COLO829 (cell line): ENCODE results near the gene NAGPA.

Experiments
- DNase-seq: peaks from one replicate; pipeline ENCODE4 v3.0.0; 2012; ENCODE audit warnings: low spot score

NAGPA gene

GRCh38 chr16:5027575-5028235 lies 6.0 kb downstream of the NAGPA start:
- DNase-seq, result no peak

GRCh38 chr16:5027086-5027485 lies 6.6 kb downstream of the NAGPA start:
- DNase-seq, result no peak

DNA sequence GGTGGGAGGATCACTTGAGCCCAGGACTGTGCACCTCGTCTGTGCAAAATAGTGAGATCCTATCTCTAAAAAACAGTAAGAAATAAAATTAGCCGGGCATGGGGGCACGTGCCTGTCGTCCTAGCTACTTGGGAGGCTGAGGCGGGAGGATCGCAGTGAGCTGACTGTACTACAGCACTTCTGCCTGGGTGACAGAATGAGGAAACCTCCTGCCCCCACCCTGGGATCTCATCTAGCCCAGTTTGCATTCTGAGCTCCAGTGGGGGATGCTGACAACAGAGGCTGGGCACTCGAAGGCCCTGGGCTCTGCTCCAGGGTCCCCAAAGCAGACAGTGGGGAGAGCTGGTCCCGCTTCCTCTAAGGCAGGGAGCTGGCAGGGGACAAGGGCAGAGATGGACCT lies 7.1 kb downstream of the NAGPA start:
- DNase-seq, result no peak

DNA sequence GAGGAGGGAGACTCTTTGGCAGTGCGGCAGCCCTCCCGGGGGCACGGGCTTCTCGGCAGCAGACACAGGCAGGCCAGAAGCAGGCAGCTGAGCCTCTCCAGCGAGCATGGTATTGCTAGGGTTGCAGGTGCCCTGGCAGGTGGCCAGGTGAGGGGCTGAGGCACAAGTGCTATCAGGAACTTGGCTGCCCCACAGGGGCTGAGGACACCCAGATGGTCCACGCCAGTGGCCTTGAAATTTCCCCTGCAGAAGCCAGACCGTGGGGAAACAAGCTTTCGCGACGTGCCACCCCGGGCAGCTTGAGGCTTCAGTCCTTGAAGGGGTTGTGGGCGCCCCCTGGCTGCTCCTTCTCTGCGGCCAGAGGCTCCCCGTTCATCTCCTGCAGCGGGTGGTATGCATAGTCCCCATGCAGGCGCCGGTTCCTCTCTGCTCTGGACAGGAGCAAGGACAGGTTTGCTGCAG lies 8.5 kb downstream of the NAGPA start:
- no peak for DNase-seq

DNA sequence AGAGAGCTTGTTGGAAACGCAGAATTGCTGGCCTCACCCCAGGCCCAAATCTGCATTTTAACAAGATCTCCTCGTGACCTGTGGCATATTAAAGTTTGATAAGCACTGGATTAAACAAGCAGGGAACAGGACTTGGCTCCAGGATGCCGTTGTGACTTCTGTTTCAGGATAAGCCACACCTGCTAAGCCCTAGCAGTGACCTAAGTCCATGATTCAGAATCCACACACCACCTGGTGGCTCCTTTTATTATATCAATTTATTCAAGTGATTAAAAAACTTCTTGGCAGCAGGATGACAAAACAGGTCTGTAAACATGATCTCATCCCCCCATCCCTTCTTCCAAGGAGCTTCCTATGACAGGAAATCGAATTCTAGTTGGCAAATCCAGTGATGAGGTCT lies 9.1 kb downstream of the NAGPA start:
- DNase-seq, result no peak

- no peak for DNase-seq
These were observed 11.2 kb downstream of the NAGPA start for GRCh38 chr16:5022521-5022920.

GRCh38 chr16:5020551-5020950 lies 13.2 kb downstream of the NAGPA start:
- DNase-seq, result no peak

DNA sequence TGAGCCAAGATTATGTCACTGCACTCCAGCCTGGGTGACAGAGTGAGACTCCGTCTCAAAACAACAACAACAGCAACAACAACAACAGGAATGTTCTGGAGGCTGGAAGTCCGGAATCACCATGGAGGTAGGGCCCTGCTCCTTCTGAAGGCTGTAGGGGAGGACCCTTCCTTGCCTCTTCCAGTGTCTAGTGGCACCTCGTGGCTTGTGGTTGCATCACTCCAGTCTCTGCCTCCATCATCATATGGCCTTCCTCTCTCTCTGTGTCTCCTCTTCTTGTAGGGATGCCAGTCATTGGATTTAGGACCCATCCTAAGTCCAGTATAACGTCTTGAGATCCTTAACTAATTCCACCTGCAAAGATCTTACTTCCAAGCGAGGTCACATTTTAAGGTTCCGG lies 14.0 kb downstream of the NAGPA start:
- DNase-seq, result no peak

DNA sequence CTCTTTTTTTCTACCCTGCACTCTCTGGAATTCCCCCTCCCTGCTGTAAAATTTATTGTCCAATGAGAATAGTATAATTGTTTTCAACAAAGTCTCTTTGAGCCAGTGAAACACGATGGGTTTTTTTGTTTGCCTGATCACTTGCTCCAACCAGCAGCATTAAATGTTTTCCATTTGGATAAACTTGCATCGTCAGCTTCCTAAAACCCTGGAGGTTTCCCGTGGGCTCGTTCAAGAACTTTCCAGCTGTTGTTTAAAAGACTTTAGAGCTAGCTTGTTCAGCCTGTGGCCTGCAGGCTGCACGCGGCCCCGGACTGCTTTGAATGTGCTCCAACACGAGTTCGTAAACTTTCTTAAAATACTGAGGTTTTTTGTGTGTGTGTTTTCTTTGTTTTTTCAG lies 14.9 kb downstream of the NAGPA start:
- DNase-seq, result peak; percentile 35

DNA sequence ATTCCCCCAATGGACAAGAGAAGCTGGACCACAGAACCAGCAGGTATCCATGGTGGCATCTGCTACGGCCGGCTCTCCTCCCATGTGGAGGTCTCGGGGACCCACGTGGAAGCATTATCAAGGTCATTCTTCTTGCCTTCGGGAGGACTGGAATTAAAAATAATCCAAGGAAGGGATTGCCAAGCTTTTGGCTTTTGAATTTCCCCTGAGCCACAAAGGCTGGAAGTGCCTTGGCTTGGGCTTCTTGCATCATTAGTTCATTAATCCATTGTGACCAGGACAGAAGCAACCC lies 16.1 kb downstream of the NAGPA start:
- no peak for DNase-seq

GRCh38 chr16:5016967-5017677 lies 16.6 kb downstream of the NAGPA start:
- no peak for DNase-seq

- no peak for DNase-seq
These were observed 17.8 kb downstream of the NAGPA start for GRCh38 chr16:5015887-5016286.

- no peak for DNase-seq
These were observed 18.4 kb downstream of the NAGPA start for GRCh38 chr16:5015351-5015750.

- no peak for DNase-seq
These were observed 20.8 kb downstream of the NAGPA start for GRCh38 chr16:5012887-5013286.

- no peak for DNase-seq
These were observed 22.1 kb downstream of the NAGPA start for GRCh38 chr16:5011637-5012036.

DNA sequence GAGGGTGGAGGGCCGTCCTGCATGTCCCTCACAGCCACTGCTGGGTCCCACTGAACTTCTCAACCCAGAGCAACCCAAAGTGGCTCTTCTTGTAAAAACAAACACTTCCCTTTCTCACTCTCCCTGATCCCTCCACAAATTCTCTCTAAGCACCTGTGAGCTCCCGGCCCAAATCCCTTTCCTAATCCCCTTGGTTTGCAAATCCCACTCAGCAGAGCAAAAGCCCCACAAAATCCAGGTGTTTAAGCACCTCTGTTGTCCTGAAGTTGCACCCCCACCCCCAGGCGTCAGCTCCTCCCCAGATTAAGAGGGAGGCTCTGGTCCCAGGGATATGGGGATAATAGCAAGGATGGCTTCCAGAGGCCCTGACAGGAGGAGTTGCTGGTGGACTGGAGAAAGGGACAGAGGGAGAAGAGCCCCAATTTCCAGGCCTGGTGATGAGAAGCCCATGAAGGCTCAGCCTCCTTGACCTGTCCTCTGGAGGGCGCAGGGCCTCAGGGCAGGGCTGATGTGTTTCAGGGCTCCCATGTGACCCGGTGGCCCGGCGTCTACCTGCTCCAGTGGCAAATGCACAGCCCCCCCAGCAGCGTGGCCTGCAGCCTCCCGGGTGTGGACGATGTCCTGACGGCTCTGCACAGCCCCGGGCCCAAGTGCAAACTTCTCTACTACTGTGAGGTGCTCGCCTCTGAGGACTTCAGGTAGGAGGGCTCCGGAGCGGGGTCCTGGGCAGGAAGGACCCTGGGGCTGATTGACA lies 23.0 kb downstream of the NAGPA start:
- DNase-seq, result no peak

DNA sequence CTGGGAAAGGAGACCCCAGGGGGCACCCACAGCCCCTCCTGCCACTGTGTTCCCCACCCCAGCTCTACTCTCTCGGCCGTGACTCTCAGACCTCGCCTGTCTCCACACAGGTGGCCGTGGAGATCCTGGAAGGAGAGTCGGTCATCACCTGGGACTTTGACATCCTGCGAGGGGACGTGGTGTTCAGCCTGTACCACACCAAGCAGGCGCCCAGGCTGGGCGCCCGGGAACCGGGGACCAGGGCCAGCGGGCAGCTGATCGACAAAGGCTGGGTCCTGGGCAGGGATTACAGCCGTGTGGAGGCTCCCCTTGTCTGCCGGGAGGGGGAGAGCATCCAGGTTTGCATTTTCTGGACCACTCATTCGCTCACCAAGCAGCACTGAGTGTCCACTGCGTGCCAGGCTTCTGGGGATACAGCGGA lies 25.4 kb downstream of the NAGPA start:
- no peak for DNase-seq

DNA sequence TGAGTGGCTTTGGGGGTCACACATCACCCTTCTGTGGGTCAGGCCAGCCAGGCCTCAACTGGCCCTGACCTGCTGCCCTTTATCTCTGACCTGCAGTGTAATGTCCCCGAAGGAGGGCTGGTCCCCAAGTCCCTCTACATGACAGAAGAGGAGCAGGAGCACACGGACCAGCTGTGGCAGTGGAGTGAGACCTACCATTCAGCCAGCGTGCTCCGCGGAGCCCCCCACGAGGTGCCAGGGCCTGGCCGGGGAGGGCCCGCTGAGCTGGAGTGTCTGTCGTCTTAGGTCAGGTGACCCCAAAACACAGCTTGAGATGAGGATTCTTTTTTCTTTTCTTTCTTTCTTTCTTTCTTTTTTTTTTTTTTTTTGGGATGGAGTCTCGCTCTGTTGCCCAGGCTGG lies 26.5 kb downstream of the NAGPA start:
- no peak for DNase-seq

DNA sequence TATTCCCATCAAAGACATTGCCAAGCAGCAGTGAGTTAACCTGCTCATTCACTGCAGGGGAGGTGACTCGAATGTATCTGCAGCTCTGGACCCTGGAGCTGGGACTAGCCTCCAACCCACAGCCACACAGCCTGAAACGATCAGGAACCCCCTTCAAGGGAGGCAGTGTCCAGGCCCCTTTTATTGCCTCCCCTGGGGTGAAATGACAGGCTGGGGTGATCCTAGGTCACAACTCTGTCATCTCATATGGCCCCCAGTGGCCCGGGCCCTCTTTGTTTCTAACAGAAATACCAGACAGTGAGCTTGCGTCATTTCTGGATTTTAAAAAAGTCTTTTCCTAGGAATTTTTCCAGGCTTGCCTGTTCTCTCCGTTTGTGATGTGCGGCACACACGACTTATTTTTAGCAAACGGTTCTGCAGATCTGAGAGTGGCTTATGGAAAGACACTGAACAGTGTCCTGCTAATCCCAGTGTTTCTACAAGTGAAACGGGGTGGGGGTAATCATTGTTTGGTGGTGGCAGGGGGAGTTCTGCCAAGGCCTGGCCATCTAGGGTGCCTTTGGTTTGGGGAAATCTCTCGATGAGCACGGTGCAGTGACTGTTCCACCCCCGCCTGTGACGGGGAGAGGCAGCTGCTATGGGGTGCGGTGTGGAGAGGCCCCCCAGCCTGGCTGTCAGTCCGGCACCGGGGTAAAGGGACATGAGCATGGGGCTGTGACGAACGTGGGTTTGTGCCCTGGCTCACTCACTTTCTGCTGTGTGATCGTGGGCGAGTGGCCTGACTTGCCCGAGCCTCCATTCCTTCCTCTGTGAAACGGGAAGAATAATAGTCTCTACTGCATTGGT lies 27.2 kb downstream of the NAGPA start:
- no peak for DNase-seq

DNA sequence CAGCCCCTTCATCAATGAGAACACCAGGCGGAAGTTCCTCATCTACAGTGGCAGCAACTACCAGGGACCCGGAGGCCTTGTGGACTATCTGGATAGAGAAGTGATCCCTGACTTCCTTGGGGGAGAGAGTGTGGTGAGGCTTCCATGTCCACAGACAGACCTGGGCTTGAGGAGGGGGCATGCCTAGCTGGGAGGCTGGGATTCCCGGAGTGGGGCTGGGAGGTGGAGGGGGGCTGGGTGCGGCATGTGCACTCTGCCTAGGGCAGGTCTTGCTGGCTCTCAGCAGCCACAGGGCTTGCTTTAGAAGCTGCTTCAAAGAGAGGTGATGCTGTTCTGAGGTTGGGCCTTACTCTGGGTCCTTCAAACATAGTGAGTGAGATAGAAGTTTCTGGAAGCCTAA lies 27.8 kb downstream of the NAGPA start:
- DNase-seq, result no peak

DNA sequence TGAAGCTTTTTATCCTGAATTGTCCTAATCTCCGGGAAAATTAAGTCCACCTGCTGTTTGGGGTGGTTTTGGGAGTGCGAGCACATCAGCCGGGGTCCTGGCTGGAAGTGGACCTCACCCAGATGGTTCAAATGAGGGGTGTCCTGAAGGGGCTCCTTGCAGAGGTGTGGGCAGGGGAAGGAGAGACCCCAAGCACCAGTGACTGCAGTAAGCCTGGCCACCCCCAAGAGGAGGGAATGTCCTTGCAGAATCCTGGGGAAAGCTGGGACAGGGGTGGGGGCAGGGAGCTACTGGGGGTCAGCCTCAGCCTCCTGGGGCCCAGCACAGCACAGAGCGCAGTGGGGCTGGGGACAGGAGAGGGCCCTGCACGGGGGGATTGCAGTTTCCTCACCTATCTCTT lies 29.4 kb downstream of the NAGPA start:
- no peak for DNase-seq

DNA sequence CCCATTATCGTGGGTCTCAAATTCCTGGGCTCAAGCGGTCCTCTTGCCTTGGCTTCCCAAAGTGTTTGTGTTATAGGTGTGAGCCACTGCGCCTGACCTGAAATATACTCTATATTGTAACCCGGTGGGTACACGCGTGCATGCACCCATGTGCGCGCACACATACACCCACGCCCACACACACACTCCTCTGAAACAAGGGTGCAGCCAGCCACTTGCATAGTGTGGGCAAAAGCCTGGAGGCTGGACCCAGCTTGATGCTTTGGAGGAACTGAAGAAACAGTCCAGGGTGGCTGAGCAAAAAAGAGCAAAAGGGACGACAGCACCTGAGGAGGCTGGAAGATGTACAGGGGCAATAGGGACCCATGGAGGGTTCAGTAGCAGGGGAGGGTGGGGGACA lies 29.9 kb downstream of the NAGPA start:
- no peak for DNase-seq

DNA sequence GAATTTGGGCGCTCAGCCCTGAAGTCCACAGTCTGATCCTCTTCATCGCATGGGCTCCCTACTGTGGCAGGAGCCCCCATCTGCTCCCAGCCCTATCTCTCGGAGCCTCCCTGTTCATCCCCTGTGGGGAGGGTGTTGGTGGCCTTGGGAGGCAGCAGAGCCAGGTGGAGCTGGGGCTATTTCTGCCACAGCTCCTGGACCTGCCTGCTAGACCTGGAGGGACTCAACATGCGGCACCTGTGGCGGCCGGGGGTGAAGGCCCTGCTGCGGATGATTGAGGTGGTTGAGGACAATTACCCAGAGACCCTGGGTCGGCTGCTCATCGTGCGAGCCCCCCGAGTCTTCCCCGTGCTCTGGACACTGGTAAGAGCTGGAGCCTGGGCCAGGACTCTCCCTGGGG lies 30.5 kb downstream of the NAGPA start:
- DNase-seq, result no peak
